ENCODE results near the gene EFHB.
A peak's percentile ranks its signal among the peaks of the same experiment; 100 is the strongest.
"Not testable (repeated sequence)": the region's sequence is repeated elsewhere in the genome, so short reads cannot be mapped to it uniquely, and the experiment has no call there.

The EFHB gene

GRCh38 chr3:19931767-19932188, 2.2 kb downstream of the EFHB start:
- no peak for DNase-seq (ENCODE audit: low spot score)

GRCh38 chr3:19931180-19931692, 2.8 kb downstream of the EFHB start:
- DNase-seq (ENCODE audit: low spot score): peak; percentile 8

GRCh38 chr3:19920401-19921080, 13.5 kb downstream of the EFHB start:
- DNase-seq (ENCODE audit: low spot score): no peak

- DNase-seq (ENCODE audit: low spot score): no peak
These were observed 16.9 kb downstream of the EFHB start for GRCh38 chr3:19917167-19917566.

GRCh38 chr3:19911452-19911851, 22.6 kb downstream of the EFHB start:
- no peak for DNase-seq (ENCODE audit: low spot score)

- no peak for DNase-seq (ENCODE audit: low spot score)
These were observed 26.5 kb downstream of the EFHB start for GRCh38 chr3:19907523-19907922.

GRCh38 chr3:19903649-19904048, 30.4 kb downstream of the EFHB start:
- no peak for DNase-seq (ENCODE audit: low spot score)

GRCh38 chr3:19901918-19902317, 32.1 kb downstream of the EFHB start:
- no peak for DNase-seq (ENCODE audit: low spot score)

GRCh38 chr3:19901337-19901736, 32.7 kb downstream of the EFHB start:
- no peak for DNase-seq (ENCODE audit: low spot score)

- DNase-seq (ENCODE audit: low spot score): not testable (repeated sequence)
These were observed 34.2 kb downstream of the EFHB start for GRCh38 chr3:19899833-19900232.

GRCh38 chr3:19899264-19899663, 34.8 kb downstream of the EFHB start:
- no peak for DNase-seq (ENCODE audit: low spot score)

- no peak for DNase-seq (ENCODE audit: low spot score)
These were observed 35.3 kb downstream of the EFHB start for GRCh38 chr3:19898721-19899120.

GRCh38 chr3:19891740-19892139, 42.3 kb downstream of the EFHB start:
- DNase-seq (ENCODE audit: low spot score): no peak

GRCh38 chr3:19888428-19889152, 45.4 kb downstream of the EFHB start:
- no peak for DNase-seq (ENCODE audit: low spot score)

GRCh38 chr3:19887122-19887521, 46.9 kb downstream of the EFHB start:
- not testable (repeated sequence) for DNase-seq (ENCODE audit: low spot score)

GRCh38 chr3:19886404-19886803, 47.6 kb downstream of the EFHB start:
- DNase-seq (ENCODE audit: low spot score): no peak

GRCh38 chr3:19885468-19885867, 48.5 kb downstream of the EFHB start:
- peak; percentile 30 for DNase-seq (ENCODE audit: low spot score)

GRCh38 chr3:19881852-19882251, 52.2 kb downstream of the EFHB start:
- DNase-seq (ENCODE audit: low spot score): no peak

- DNase-seq (ENCODE audit: low spot score): no peak
These were observed 53.0 kb downstream of the EFHB start for GRCh38 chr3:19881036-19881435.

GRCh38 chr3:19877656-19878055, 56.4 kb downstream of the EFHB start:
- no peak for DNase-seq (ENCODE audit: low spot score)

GRCh38 chr3:19866751-19867347, 67.2 kb downstream of the EFHB start:
- DNase-seq (ENCODE audit: low spot score): peak; percentile 58

- DNase-seq (ENCODE audit: low spot score): not testable (repeated sequence)
These were observed 78.7 kb downstream of the EFHB start for GRCh38 chr3:19855318-19855717.

GRCh38 chr3:19846609-19847008, 87.4 kb downstream of the EFHB start:
- DNase-seq (ENCODE audit: low spot score): not testable (repeated sequence)

Data from CD4-positive, alpha-beta T cell treated with Interleukin-2 at 100 ng/mL for 4 hours (primary cell).